ENCODE measurements around the gene TMC3. TPM values are rescaled to one million over a fixed set of nuclear protein-coding genes. Genes with fewer than 3 reads are reported as not detected.
A peak's percentile ranks its signal among the peaks of the same experiment; 100 is the strongest.

TMC3 gene
- total RNA-seq, 1 donor from 2014 or later: 0.52 TPM

- Mint-ChIP-seq H3K4me1 (ENCODE audit: low read depth, unreplicated experiment) (no peaks in the 10 kb centered on the region), H3K27ac (ENCODE audit: unreplicated experiment) (no peak overlapping the region), H3K36me3 (ENCODE audit: low read depth, unreplicated experiment) (no peaks in the 10 kb centered on the region), H3K4me3 (ENCODE audit: unreplicated experiment) (no peak overlapping the region), H3K27me3 (ENCODE audit: low read depth, unreplicated experiment) (no peaks in the 10 kb centered on the region), H3K9me3 (ENCODE audit: unreplicated experiment) (peaks cover 1% of the 10 kb centered on the region)
- Histone ChIP-seq H4K20me1 (ENCODE audit: insufficient read depth, low read length) (no peaks in the 10 kb centered on the region), H3K36me3 (ENCODE audit: insufficient read depth, low read length) (no peaks in the 10 kb centered on the region), H3K27me3 (ENCODE audit: insufficient read depth, low read length) (peaks cover 23% of the 10 kb centered on the region), H3K27ac (ENCODE audit: low read depth, low read length) (no peak overlapping the region), H2AFZ (ENCODE audit: low read depth, low read length) (no peak overlapping the region), H3K9ac (ENCODE audit: low read length) (no peak overlapping the region), H3K4me3 (ENCODE audit: insufficient read depth, low read depth, low read length) (no peak overlapping the region), H3K9me3 (ENCODE audit: insufficient read depth, low read depth, low read length) (no peaks in the 10 kb centered on the region), H3K79me2 (ENCODE audit: insufficient read depth, low read length) (no peaks in the 10 kb centered on the region), H3K4me2 (ENCODE audit: low read length) (no peak overlapping the region), H3K4me1 (ENCODE audit: insufficient read depth, low read length) (no peaks in the 10 kb centered on the region)
- no peak for TF ChIP-seq EZH2 (IDR thresholded peaks at IDR 0.05; ENCODE audit: insufficient read depth, low read length)
- FAIRE-seq (no peak), DNase-seq (ENCODE audit: low read depth) (no peak)
Measured at GRCh38 chr15:81398456-81398855, 24.4 kb upstream of the TMC3 start.

GRCh38 chr15:81394603-81395002 is 20.6 kb upstream of the TMC3 start:
- no peak overlapping the region for H3K9ac ChIP-seq (ENCODE audit: low read length)
- H3K27ac ChIP-seq (ENCODE audit: low read depth, low read length): no peak overlapping the region
- peaks cover 12% of the 10 kb centered on the region for H3K27me3 ChIP-seq (ENCODE audit: insufficient read depth, low read length)
- H4K20me1 ChIP-seq (ENCODE audit: insufficient read depth, low read length): no peaks in the 10 kb centered on the region
- H3K4me1 ChIP-seq (ENCODE audit: insufficient read depth, low read length): no peaks in the 10 kb centered on the region
- H3K9me3 ChIP-seq (ENCODE audit: insufficient read depth, low read depth, low read length): no peaks in the 10 kb centered on the region
- H3K4me2 ChIP-seq (ENCODE audit: low read length): no peak overlapping the region
- Mint-ChIP-seq H3K27me3 (ENCODE audit: low read depth, unreplicated experiment) (no peaks in the 10 kb centered on the region), H3K27ac (ENCODE audit: unreplicated experiment) (no peak overlapping the region), H3K36me3 (ENCODE audit: low read depth, unreplicated experiment) (no peaks in the 10 kb centered on the region), H3K4me3 (ENCODE audit: unreplicated experiment) (no peak overlapping the region), H3K4me1 (ENCODE audit: low read depth, unreplicated experiment) (no peaks in the 10 kb centered on the region), H3K9me3 (ENCODE audit: unreplicated experiment) (peaks cover 2% of the 10 kb centered on the region)
- no peak overlapping the region for H3K4me3 ChIP-seq (ENCODE audit: insufficient read depth, low read depth, low read length)
- FAIRE-seq (no peak), DNase-seq (ENCODE audit: low read depth) (peak; percentile 4)
- no peaks in the 10 kb centered on the region for H3K79me2 ChIP-seq (ENCODE audit: insufficient read depth, low read length)
- H2AFZ ChIP-seq (ENCODE audit: low read depth, low read length): no peak overlapping the region
- H3K36me3 ChIP-seq (ENCODE audit: insufficient read depth, low read length): no peaks in the 10 kb centered on the region
- TF ChIP-seq EZH2 (IDR thresholded peaks at IDR 0.05; ENCODE audit: insufficient read depth, low read length) (no peak), CTCF (IDR thresholded peaks at IDR 0.05; ENCODE audit: insufficient read depth, low read depth, low read length) (no peak)

DNA sequence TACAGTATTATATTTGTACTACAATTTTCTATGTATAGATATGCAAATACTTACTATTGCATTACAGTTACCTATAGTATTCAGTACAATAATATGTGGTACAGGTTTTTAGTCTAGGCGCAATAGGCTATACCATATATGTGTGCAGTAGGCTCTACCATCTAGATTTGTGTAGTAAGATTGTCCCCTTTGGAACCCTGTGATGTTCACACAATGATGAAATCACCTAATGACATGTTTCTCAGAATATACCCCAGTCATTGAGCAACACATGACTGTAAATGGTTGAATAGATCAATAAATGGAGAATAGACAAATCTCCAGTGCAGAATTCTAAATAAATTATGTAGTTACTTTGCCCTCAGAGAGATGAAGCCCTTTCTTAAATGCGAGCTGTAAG is 17.6 kb upstream of the TMC3 start:
- H3K79me2 ChIP-seq (ENCODE audit: insufficient read depth, low read length): no peaks in the 10 kb centered on the region
- no peaks in the 10 kb centered on the region for H3K4me1 Mint-ChIP-seq (ENCODE audit: low read depth, unreplicated experiment)
- no peaks in the 10 kb centered on the region for H3K4me1 ChIP-seq (ENCODE audit: insufficient read depth, low read length)
- DNase-seq (ENCODE audit: low read depth) (no peak), FAIRE-seq (no peak)
- no peak overlapping the region for H3K27ac Mint-ChIP-seq (ENCODE audit: unreplicated experiment)
- no peak overlapping the region for H3K9ac ChIP-seq (ENCODE audit: low read length)
- H3K4me2 ChIP-seq (ENCODE audit: low read length): no peak overlapping the region
- H3K36me3 Mint-ChIP-seq (ENCODE audit: low read depth, unreplicated experiment): no peaks in the 10 kb centered on the region
- TF ChIP-seq CTCF (IDR thresholded peaks at IDR 0.05; ENCODE audit: insufficient read depth, low read depth, low read length) (no peak), EZH2 (IDR thresholded peaks at IDR 0.05; ENCODE audit: insufficient read depth, low read length) (no peak)
- no peak overlapping the region for H3K27ac ChIP-seq (ENCODE audit: low read depth, low read length)
- no peaks in the 10 kb centered on the region for H3K36me3 ChIP-seq (ENCODE audit: insufficient read depth, low read length)
- no peak overlapping the region for H3K4me3 ChIP-seq (ENCODE audit: insufficient read depth, low read depth, low read length)
- H3K4me3 Mint-ChIP-seq (ENCODE audit: unreplicated experiment): no peak overlapping the region
- no peaks in the 10 kb centered on the region for H4K20me1 ChIP-seq (ENCODE audit: insufficient read depth, low read length)
- H2AFZ ChIP-seq (ENCODE audit: low read depth, low read length): no peak overlapping the region
- H3K27me3 Mint-ChIP-seq (ENCODE audit: low read depth, unreplicated experiment): no peaks in the 10 kb centered on the region
- no peaks in the 10 kb centered on the region for H3K27me3 ChIP-seq (ENCODE audit: insufficient read depth, low read length)
- peaks cover 2% of the 10 kb centered on the region for H3K9me3 Mint-ChIP-seq (ENCODE audit: unreplicated experiment)
- no peaks in the 10 kb centered on the region for H3K9me3 ChIP-seq (ENCODE audit: insufficient read depth, low read depth, low read length)
